H1 (cell line): ENCODE data around the gene KRTAP12-2. TPM values are rescaled to one million over a fixed set of nuclear protein-coding genes. Genes with fewer than 3 reads are reported as not detected.

Experiments used
- CTCF ChIA-PET: fragments of 300-600 bp; sonication (Branson Sonifier 250); formaldehyde crosslinking; loops from one replicate; lab custom pipeline; 2021; ENCODE audit not compliant: partially characterized antibody; lab: Charles Lee
- POLR2A ChIA-PET: fragments of 300-600 bp; sonication (Branson Sonifier 250); formaldehyde crosslinking; loops from one replicate; lab custom pipeline; 2021; ENCODE audit warnings: inconsistent platforms; ENCODE audit not compliant: partially characterized antibody; lab: Charles Lee
- DNase-seq, 2 experiments: peaks; one replicate each; pipeline versions ENCODE4 v3.0.0 to v3.0.0-alpha.2; 2010 to 2022; ENCODE audit warnings: low spot score in 2 of 2, low read depth in 1 of 2, mixed read lengths in 1 of 2
- FAIRE-seq: peaks from 2 replicates; lab custom pipeline; 2011; peaks lifted over from hg19 to GRCh38; lab: Jason Lieb, UNC
- H2AFZ ChIP-seq: 2 replicates; pipeline ENCODE4 v1.8.1; 2012; ENCODE audit warnings: low read length, inconsistent platforms
- H2AK5ac ChIP-seq: 2 replicates; pipeline ENCODE4 v1.6.1; 2013; ENCODE audit warnings: low read depth, low read length
- H2BK120ac ChIP-seq: replicated peaks from 2 replicates; pipeline ENCODE3; 2013; ENCODE audit warnings: low read depth, low read length, inconsistent platforms
- H2BK12ac ChIP-seq: 2 replicates; pipeline ENCODE4 v1.6.1; 2013; ENCODE audit warnings: low read depth, low read length
- H2BK15ac ChIP-seq: 2 replicates; pipeline ENCODE4 v1.6.1; 2013; ENCODE audit warnings: low read length
- H2BK20ac ChIP-seq: 2 replicates; pipeline ENCODE4 v1.6.1; 2013; ENCODE audit warnings: low read length
- H2BK5ac ChIP-seq: 2 replicates; pipeline ENCODE4 v1.6.1; 2013; ENCODE audit warnings: low read depth, low read length
- H3K14ac ChIP-seq: 2 replicates; pipeline ENCODE4 v1.6.1; 2013; ENCODE audit warnings: inconsistent platforms; ENCODE audit not compliant: insufficient read length
- H3K18ac ChIP-seq: 2 replicates; pipeline ENCODE4 v1.6.1; 2013; ENCODE audit warnings: low read length; ENCODE audit errors: extremely low read depth
- H3K23ac ChIP-seq: 2 replicates; pipeline ENCODE4 v1.6.1; 2013; ENCODE audit warnings: inconsistent platforms; ENCODE audit not compliant: insufficient read length
- H3K23me2 ChIP-seq: 2 replicates; pipeline ENCODE4 v1.6.1; 2013; ENCODE audit warnings: low read depth, low read length
- H3K27ac ChIP-seq: 2 replicates; pipeline ENCODE4 v1.6.1; 2011; ENCODE audit warnings: low read depth, low read length, inconsistent platforms
- H3K27me3 ChIP-seq, 4 experiments: replicated peaks in 1 of 4; 1 replicate in 1 of 4; 2 replicates in 3 of 4; pipeline versions ENCODE4 v1.6.1 to v1.8.1; 2011 to 2013; ENCODE audit warnings: low read length in 3 of 4, mild to moderate bottlenecking in 3 of 4, inconsistent platforms in 2 of 4, mixed read lengths in 2 of 4, moderate library complexity in 1 of 4; ENCODE audit not compliant: control insufficient read depth in 3 of 4, insufficient read depth in 3 of 4; ENCODE audit errors: extremely low read depth in 1 of 4
- H3K36me3 ChIP-seq, 4 experiments: 2 replicates each; pipeline versions ENCODE4 v1.6.1 to v1.8.1; 2011 to 2013; ENCODE audit warnings: mild to moderate bottlenecking in 4 of 4, low read length in 3 of 4, moderate library complexity in 2 of 4, control low read depth in 1 of 4, inconsistent platforms in 1 of 4; ENCODE audit not compliant: insufficient read depth in 4 of 4, control insufficient read depth in 2 of 4
- H3K4ac ChIP-seq: replicated peaks from 2 replicates; pipeline ENCODE3; 2013; ENCODE audit warnings: low read length, low read depth, mixed read lengths, inconsistent platforms; ENCODE audit not compliant: insufficient read length
- H3K4me1 ChIP-seq, 4 experiments: replicated peaks in 1 of 4; 1 replicate in 1 of 4; 2 replicates in 3 of 4; pipeline versions ENCODE4 v1.6.1 to v1.8.1; 2011 to 2013; ENCODE audit warnings: low read length in 3 of 4, inconsistent platforms in 2 of 4, mixed read lengths in 1 of 4; ENCODE audit not compliant: insufficient read depth in 4 of 4, control insufficient read depth in 3 of 4
- H3K4me2 ChIP-seq, 2 experiments: 2 replicates each; pipeline versions ENCODE4 v1.6.1 to v1.8.1; 2011 to 2013; ENCODE audit warnings: low read depth in 2 of 2, low read length in 2 of 2, control low read depth in 1 of 2, inconsistent platforms in 1 of 2, mild to moderate bottlenecking in 1 of 2; ENCODE audit not compliant: insufficient read depth in 1 of 2
- H3K4me3 ChIP-seq, 4 experiments: fragments of 200-600, 300-600 bp in 1 of 4; sonication (generic), shearing (Covaris generic), sonication (Bioruptor Twin) in 1 of 4; 2 replicates each; pipeline versions ENCODE4 v1.5.1 to v1.8.1; 2011 to 2016; ENCODE audit warnings: low read length in 4 of 4, low read depth in 3 of 4, control low read depth in 2 of 4, inconsistent platforms in 2 of 4, mild to moderate bottlenecking in 2 of 4, mixed read lengths in 1 of 4, moderate library complexity in 1 of 4; ENCODE audit not compliant: insufficient read depth in 2 of 4; ENCODE audit errors: extremely low read depth in 1 of 4
- H3K56ac ChIP-seq: replicated peaks from 2 replicates; pipeline ENCODE3; 2013; ENCODE audit warnings: low read depth, mild to moderate bottlenecking, mixed read lengths, low read length, inconsistent platforms; ENCODE audit not compliant: insufficient read length
- H3K79me1 ChIP-seq: 2 replicates; pipeline ENCODE4 v1.6.1; 2013; ENCODE audit warnings: low read depth, low read length, control low read depth
- H3K79me2 ChIP-seq, 2 experiments: 2 replicates each; pipeline versions ENCODE4 v1.6.1 to v1.8.1; 2012 to 2013; ENCODE audit warnings: low read length in 2 of 2, mild to moderate bottlenecking in 2 of 2, inconsistent platforms in 1 of 2; ENCODE audit not compliant: insufficient read depth in 2 of 2, control insufficient read depth in 1 of 2
- H3K9ac ChIP-seq, 4 experiments: replicated peaks in 1 of 4; 1 replicate in 1 of 4; 2 replicates in 3 of 4; pipeline versions ENCODE4 v1.6.1 to v1.8.1; 2011 to 2013; ENCODE audit warnings: low read depth in 3 of 4, low read length in 3 of 4, control low read depth in 2 of 4, mild to moderate bottlenecking in 2 of 4, moderate library complexity in 2 of 4, inconsistent platforms in 1 of 4; ENCODE audit errors: extremely low read depth in 1 of 4
- H3K9me3 ChIP-seq, 2 experiments: 2 replicates each; pipeline versions ENCODE4 v1.6.1 to v1.8.1; 2012 to 2013; ENCODE audit warnings: mild to moderate bottlenecking in 2 of 2, moderate library complexity in 2 of 2, control low read depth in 1 of 2, inconsistent platforms in 1 of 2, low read depth in 1 of 2, low read length in 1 of 2, mixed read lengths in 1 of 2; ENCODE audit not compliant: insufficient read depth in 2 of 2
- H4K20me1 ChIP-seq, 2 experiments: replicated peaks in 1 of 2; 2 replicates each; pipeline versions ENCODE3 to v1.8.1; 2011 to 2013; ENCODE audit warnings: inconsistent platforms in 2 of 2, low read length in 2 of 2, mild to moderate bottlenecking in 1 of 2; ENCODE audit not compliant: insufficient read depth in 2 of 2, control insufficient read depth in 1 of 2
- H4K5ac ChIP-seq: 2 replicates; pipeline ENCODE4 v1.6.1; 2013; ENCODE audit warnings: low read length, low read depth, mixed read lengths, inconsistent platforms; ENCODE audit not compliant: insufficient read length
- H4K8ac ChIP-seq: 2 replicates; pipeline ENCODE4 v1.8.0; 2013; ENCODE audit warnings: mild to moderate bottlenecking, moderate library complexity, low read length, inconsistent platforms; ENCODE audit not compliant: insufficient read depth; ENCODE audit errors: extremely low read depth
- H4K91ac ChIP-seq: replicated peaks from 2 replicates; pipeline ENCODE3; 2013; ENCODE audit warnings: low read length, mixed read lengths, inconsistent platforms; ENCODE audit not compliant: insufficient read length
- CEBPB ChIP-seq: IDR thresholded peaks from 2 replicates; pipeline ENCODE4 v1.6.1; 2012; ENCODE audit warnings: low read depth, low read length
- HDAC6 ChIP-seq: IDR thresholded peaks from one replicate; pipeline ENCODE4 v1.7.1; 2012; ENCODE audit warnings: low read depth, mild to moderate bottlenecking, inconsistent platforms, low read length, moderate library complexity
- JUN ChIP-seq: IDR thresholded peaks from 2 replicates; pipeline ENCODE4 v1.6.1; 2011; ENCODE audit warnings: low read depth, mild to moderate bottlenecking, improper control_type of control experiment, low read length
- RAD21 ChIP-seq, 2 experiments: IDR thresholded peaks in 1 of 2; conservative IDR thresholded peaks in 1 of 2; 2 replicates each; pipeline ENCODE4 v1.6.1; 2011; ENCODE audit warnings: low read depth in 2 of 2, low read length in 2 of 2, improper control_type of control experiment in 1 of 2, inconsistent platforms in 1 of 2, mild to moderate bottlenecking in 1 of 2, moderate library complexity in 1 of 2
- RXRA ChIP-seq: IDR thresholded peaks from 2 replicates; pipeline ENCODE4 v1.6.1; 2011; ENCODE audit warnings: low read depth, mild to moderate bottlenecking, low read length, moderate library complexity; ENCODE audit not compliant: insufficient read depth
- ZNF274 ChIP-seq: IDR thresholded peaks from 2 replicates; pipeline ENCODE4 v1.7.0; 2012; ENCODE audit warnings: low read length, borderline replicate concordance; ENCODE audit errors: extremely low read depth
- WGBS, 2 experiments: shearing (Covaris generic) in 1 of 2; methylation state at CpG; one replicate each; pipeline versions ENCODE4 v1.1.6 to v1.1.7; 2013 to 2015; ENCODE audit warnings: low lambda C conversion rate in 2 of 2, mixed read lengths in 2 of 2, inconsistent platforms in 1 of 2, low coverage in 1 of 2, missing lambda C conversion rate in 1 of 2; ENCODE audit not compliant: insufficient replicate concordance in 2 of 2, insufficient coverage in 1 of 2, insufficient read length in 1 of 2; ENCODE audit errors: extremely low coverage in 1 of 2, missing lambda C conversion rate in 1 of 2; 5-methylcytosine and 5-hydroxymethylcytosine counted together
- polyA plus RNA-seq, 7 experiments: library from polyadenylated mRNA; depleted of rRNA in 3 of 7; stranded (reverse) in 5 of 7; unstranded in 2 of 7; fragments of >200 nt in 5 of 7; fragments of 200-250 nt in 2 of 7; gene quantifications; 1 replicate in 5 of 7; 2 replicates in 1 of 7; 4 replicates in 1 of 7; pipeline versions ENCODE4 v1.2.1 to v1.2.3, GENCODE V29; 2011 to 2013; ENCODE audit warnings: missing spikeins in 2 of 7, mixed read lengths in 2 of 7
- total RNA-seq: library from RNA; stranded (reverse); fragmentation: NEBNext Ultra II Directional; extraction: Animal tissue kit (Norgen Biotek cat#: 25700); gene quantifications from 2 replicates; pipeline ENCODE4 v1.2.1, GENCODE V29; 2021

Gene KRTAP12-2
- total and polyA plus RNA-seq, 2 of the 8 experiments (the other 6 are each of a cell fraction or from before 2014, with no cell fraction given), result 0.50 TPM; not detected in 1

DNA sequence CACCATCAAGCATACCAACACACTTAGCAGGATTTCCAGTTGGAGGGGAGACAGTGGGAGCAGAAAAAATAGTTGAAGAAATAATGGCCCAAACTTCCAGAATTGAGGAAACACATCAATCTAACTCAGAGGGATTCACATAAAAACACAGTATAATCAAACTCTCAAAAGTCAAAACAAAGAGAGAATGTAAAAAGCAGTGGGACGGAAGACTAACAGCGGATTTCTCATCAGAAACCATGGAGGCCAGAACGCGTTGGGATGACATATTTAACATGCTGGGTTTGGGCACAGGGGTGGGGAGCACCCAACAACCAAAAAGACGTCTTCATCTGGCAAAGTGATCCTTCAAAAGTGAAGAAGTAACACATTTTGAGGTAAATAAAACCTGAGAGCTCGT, 46.8 kb downstream of the KRTAP12-2 start:
- H3K79me1 ChIP-seq, result no peaks in the 10 kb centered on the region; the same call in 1 of the 2 replicates
- no peak overlapping the region for H2AFZ ChIP-seq
- no peak overlapping the region for H2BK12ac ChIP-seq
- no peak overlapping the region for H3K56ac ChIP-seq
- no peak overlapping the region for H3K9ac ChIP-seq
- 86% methylated on average over 6 of the region's 6 CpGs; no CpG with 5 or more reads in 1 of the 2 experiments for WGBS, 2 experiments
- FAIRE-seq (no peak), DNase-seq (no peak)
- H3K4me1 ChIP-seq, result peaks cover 0 to 4% (median 2%) of the 10 kb centered on the region in 4 experiments; a peak in 4 of 7 replicates
- H3K27ac ChIP-seq, result no peak overlapping the region
- H3K27me3 ChIP-seq, result no peaks in the 10 kb centered on the region
- ChIA-PET POLR2A (no interaction called here), CTCF (interaction anchor here (1.1 to 4.0 kb wide), 4 partner anchors 11 to 140 kb away, joined by 4 to 16 read pairs (median 9); partner anchors contain the start of gene KRTAP10-7)
- H3K23me2 ChIP-seq, result no peaks in the 10 kb centered on the region
- peaks cover 18 to 19% of the 10 kb centered on the region in 2 experiments for H3K9me3 ChIP-seq
- no peak overlapping the region for H3K4me2 ChIP-seq
- H4K91ac ChIP-seq, result no peak overlapping the region
- no peaks in the 10 kb centered on the region for H3K36me3 ChIP-seq
- H4K8ac ChIP-seq, result no peak overlapping the region
- no peak overlapping the region for H3K4ac ChIP-seq
- no peak overlapping the region for H2BK15ac ChIP-seq
- H4K5ac ChIP-seq, result no peak overlapping the region
- no peaks in the 10 kb centered on the region for H3K79me2 ChIP-seq
- no peak overlapping the region for H3K23ac ChIP-seq
- no peak overlapping the region for H3K18ac ChIP-seq
- no peaks in the 10 kb centered on the region for H4K20me1 ChIP-seq
- no peak overlapping the region for H2BK20ac ChIP-seq
- H3K4me3 ChIP-seq, result no peak overlapping the region
- no peak overlapping the region for H2AK5ac ChIP-seq
- H3K14ac ChIP-seq, result no peak overlapping the region
- no peak overlapping the region for H2BK120ac ChIP-seq
- H2BK5ac ChIP-seq, result no peak overlapping the region
- no peak for TF ChIP-seq RXRA
- TF ChIP-seq HDAC6, result no peak
- no peak for TF ChIP-seq JUN
- no peak for TF ChIP-seq ZNF274
- no peak for TF ChIP-seq RAD21 (IDR thresholded peaks at IDR 0.05 in 1 of 2, conservative IDR thresholded peaks at IDR 0.05 in 1 of 2; ENCODE audit: low read depth in 2 of 2, low read length in 2 of 2)
- TF ChIP-seq CEBPB, result no peak
